HEK293 (cell line): Measurements from ENCODE around the gene ARHGAP24.
"Not testable (repeated sequence)": the region's sequence is repeated elsewhere in the genome, so short reads cannot be mapped to it uniquely, and the experiment has no call there.

ENCODE experiments used
- KLF1 ChIP-seq: fragments of 450-650 bp; formaldehyde crosslinking; IDR thresholded peaks from 2 replicates; pipeline ENCODE4 v1.5.1; 2016; ENCODE audit warnings: missing biosample characterization, missing genetic modification characterization
- TCF7L2 ChIP-seq: IDR thresholded peaks from 2 replicates; pipeline ENCODE4 v1.6.1; 2011; ENCODE audit warnings: low read depth, mild to moderate bottlenecking, inconsistent platforms, low read length, moderate library complexity, borderline replicate concordance
- ZFP41 ChIP-seq: fragments of 450-650 bp; formaldehyde crosslinking; IDR thresholded peaks from 2 replicates; pipeline ENCODE4 v1.5.1; 2016; ENCODE audit warnings: missing biosample characterization, missing genetic modification characterization, borderline replicate concordance
- ZNF121 ChIP-seq: fragments of 450-650 bp; formaldehyde crosslinking; IDR thresholded peaks from 2 replicates; pipeline ENCODE4 v1.5.1; 2016; ENCODE audit warnings: missing biosample characterization, missing genetic modification characterization
- ZNF23 ChIP-seq: fragments of 450-650 bp; formaldehyde crosslinking; IDR thresholded peaks from 2 replicates; pipeline ENCODE4 v1.5.1; 2016; ENCODE audit warnings: missing biosample characterization, missing genetic modification characterization, borderline replicate concordance
- ZNF571 ChIP-seq: fragments of 450-650 bp; formaldehyde crosslinking; IDR thresholded peaks from 2 replicates; pipeline ENCODE4 v1.5.0; 2017; ENCODE audit warnings: missing biosample characterization, missing genetic modification characterization
- TF ChIP-seq, protein P1 (sequence below): fragments of 450-650 bp; formaldehyde crosslinking; IDR thresholded peaks from 2 replicates; pipeline ENCODE4 v1.5.1; 2016; ENCODE audit warnings: missing biosample characterization, missing genetic modification characterization

DNA sequence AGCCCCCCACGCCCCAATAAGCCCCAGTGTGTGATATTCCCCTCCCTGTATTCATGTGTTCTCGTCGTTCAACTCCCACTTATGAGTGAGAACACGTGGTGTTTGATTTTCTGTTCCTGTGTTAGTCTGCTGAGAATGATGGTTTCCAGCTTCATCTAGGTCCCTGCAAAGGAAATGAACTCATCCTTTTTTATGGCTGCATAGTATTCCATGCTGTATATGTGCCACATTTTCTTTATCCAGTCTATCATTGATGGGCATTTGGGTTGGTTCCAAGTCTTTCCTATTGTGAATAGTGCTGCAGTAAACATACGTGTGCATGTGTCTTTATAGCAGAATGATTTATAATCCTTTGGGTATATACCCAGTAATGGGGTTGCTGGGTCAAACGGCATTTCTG lies 440.6 kb downstream of the ARHGAP24 start:
- TF ChIP-seq ZFP41 (tag by site-specific recombination); TCF7L2; ZNF121 (tag by site-specific recombination); ZNF571; KLF1; ZNF23 (tag by site-specific recombination): not testable (repeated sequence)
- TF ChIP-seq, protein P1, sequence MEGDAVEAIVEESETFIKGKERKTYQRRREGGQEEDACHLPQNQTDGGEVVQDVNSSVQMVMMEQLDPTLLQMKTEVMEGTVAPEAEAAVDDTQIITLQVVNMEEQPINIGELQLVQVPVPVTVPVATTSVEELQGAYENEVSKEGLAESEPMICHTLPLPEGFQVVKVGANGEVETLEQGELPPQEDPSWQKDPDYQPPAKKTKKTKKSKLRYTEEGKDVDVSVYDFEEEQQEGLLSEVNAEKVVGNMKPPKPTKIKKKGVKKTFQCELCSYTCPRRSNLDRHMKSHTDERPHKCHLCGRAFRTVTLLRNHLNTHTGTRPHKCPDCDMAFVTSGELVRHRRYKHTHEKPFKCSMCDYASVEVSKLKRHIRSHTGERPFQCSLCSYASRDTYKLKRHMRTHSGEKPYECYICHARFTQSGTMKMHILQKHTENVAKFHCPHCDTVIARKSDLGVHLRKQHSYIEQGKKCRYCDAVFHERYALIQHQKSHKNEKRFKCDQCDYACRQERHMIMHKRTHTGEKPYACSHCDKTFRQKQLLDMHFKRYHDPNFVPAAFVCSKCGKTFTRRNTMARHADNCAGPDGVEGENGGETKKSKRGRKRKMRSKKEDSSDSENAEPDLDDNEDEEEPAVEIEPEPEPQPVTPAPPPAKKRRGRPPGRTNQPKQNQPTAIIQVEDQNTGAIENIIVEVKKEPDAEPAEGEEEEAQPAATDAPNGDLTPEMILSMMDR (tag by site-specific recombination) = not testable (repeated sequence)
